ENCODE measurements around the gene C3orf22.

Gene C3orf22

GRCh38 chr3:126512916-126513650 is 45.6 kb downstream of the C3orf22 start:
- DNase-seq (ENCODE audit: low read depth in 2 of 2) = no peak

DNA sequence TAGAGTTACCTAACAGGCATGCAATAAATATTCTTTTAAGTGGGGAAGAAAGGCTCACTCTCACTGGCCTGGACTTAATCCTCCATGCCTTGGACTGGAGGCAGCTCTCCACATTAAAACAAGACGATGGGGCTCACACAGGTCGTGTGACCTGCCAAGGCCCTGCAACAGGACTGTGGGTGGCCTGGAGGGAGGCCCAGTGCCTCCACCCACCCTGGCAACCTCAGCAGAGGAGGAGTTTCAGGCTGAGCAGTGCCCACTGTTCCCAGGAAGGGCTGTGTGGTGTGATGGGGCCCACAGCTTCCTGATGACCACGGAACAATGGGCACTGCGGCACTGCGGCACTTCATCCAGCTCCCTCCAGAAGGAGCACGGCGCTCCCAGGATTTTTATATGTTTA is 46.7 kb downstream of the C3orf22 start:
- no peak for DNase-seq (ENCODE audit: low read depth in 2 of 2)

DNA sequence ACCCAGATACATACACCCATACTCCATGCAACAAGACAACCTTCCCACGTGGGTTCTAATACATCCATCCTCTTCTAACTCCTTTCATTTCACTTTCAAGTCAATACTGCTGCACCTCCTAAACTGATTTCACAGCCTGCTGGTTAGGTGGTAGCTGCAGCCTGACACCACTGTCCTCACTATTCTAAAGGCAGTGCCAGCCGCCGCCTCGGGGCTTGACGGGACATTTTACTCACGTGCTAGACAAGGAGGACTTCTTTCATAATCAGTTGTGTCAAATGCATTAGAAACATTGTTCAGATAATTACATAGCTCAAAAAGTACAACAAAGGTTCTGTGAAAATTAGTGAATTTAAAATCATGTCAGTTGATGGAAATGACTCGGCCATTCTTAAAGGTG is 47.4 kb downstream of the C3orf22 start:
- DNase-seq (ENCODE audit: low read depth in 2 of 2) = no peak

- DNase-seq (ENCODE audit: low read depth in 2 of 2) = no peak
Observed at GRCh38 chr3:126510308-126510910, 48.3 kb downstream of the C3orf22 start.

DNA sequence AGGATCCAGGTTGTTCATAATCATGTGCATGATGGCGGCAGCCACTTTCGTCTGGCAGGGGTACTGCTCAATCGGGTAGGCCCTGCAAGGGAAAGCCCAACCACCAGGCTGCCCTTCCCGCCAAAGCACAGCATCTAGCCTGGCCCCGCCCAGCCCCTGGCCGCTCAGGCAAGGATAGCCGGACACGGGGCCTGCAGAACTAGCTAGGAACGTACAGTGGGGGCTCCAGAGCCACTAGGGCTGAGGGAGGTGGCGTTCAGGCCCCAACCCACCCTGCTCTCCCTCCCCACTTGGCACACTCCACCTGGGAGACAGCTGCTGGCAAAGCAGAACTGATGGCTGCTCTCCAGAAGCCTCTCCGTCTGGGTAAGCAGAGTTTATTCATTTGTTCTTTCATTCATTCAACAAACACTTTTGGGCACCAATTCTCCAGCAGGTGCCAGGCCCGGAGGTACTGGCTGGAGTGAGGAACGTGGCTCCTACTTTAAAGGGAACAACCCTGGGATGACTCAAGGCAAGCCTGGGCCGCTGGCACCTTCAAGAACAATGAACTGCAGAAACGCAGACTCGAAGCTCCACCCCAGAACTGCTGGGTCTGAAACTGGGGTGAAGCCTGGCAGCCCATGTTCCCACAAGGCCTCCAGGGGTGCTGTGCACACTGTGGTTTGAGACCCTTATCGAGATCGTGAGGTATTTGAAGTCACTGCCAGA is 49.0 kb downstream of the C3orf22 start:
- DNase-seq (ENCODE audit: low read depth in 2 of 2) = no peak

DNA sequence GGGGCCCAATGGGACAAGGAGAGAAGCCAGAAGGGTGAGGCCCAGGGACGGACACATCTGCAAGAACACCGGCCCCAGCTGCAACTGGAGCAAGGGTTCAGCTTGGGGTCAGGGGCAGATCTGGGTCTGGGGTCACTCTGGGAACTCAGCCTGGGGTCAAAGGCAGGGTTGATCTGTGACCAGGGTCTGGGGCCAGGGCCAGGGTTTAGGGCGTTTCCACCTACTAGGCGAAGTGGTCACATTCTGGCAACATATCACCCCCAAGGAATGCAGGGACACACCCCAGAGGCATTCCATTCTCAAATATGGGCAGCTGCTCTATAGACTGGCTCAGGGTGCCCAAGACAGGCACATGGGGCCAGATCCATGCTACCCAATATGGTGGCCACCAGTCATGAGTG is 50.2 kb downstream of the C3orf22 start:
- DNase-seq (ENCODE audit: low read depth in 2 of 2) = no peak

DNA sequence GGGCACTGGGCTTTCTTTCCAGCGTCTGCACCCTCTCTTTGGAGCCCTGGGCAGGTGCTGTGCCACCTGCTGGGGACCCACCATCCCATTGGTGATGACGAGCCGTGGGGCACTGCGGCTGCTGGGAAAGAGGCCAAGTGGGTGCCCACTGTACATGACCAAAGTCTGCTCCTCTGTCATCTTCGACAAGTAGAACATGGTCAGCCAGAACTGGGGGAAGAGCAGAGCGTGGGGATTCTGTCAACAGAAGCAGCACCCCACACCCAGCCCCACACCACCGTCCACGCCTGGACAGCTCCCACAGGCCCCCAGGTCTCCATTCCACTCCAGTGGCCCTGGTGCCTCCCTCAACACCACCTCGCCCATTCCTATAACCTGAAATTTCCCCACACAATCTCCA is 50.8 kb downstream of the C3orf22 start:
- DNase-seq (ENCODE audit: low read depth in 2 of 2) = no peak

- DNase-seq (ENCODE audit: low read depth in 2 of 2) = no peak
Observed at GRCh38 chr3:126503701-126504100, 55.0 kb downstream of the C3orf22 start.

- DNase-seq (ENCODE audit: low read depth in 2 of 2) = no peak
Observed at GRCh38 chr3:126502656-126503055, 56.1 kb downstream of the C3orf22 start.

DNA sequence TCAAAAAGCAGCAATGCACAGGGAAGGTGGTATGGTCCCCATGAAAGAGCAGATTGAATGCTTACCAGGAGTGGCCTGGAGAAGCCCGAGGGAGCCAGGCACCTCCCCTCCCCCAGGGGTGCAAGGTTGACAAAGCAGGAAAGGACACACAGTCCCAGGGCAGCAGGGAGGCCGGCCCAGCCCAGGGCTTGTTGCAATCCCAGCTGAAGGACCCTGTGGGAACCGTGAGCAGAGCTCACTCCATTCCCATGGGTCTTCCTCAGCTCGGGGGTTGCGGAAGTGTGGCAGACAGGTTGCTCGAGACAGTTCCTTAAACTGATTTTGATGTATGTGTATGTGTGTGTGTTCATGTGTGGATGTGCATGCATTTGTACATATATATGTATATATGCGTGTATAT is 57.0 kb downstream of the C3orf22 start:
- no peak for DNase-seq (ENCODE audit: low read depth in 2 of 2)

- DNase-seq (ENCODE audit: low read depth in 2 of 2) = no peak
Observed at GRCh38 chr3:126501054-126501453, 57.7 kb downstream of the C3orf22 start.

- no peak for DNase-seq (ENCODE audit: low read depth in 2 of 2)
Observed at GRCh38 chr3:126500016-126500415, 58.7 kb downstream of the C3orf22 start.
